ENCODE results near the gene NCAPH2.

GRCh38 chr22:50513175-50513574, 5.2 kb downstream of the NCAPH2 start:
- TF ChIP-seq, protein P1, sequence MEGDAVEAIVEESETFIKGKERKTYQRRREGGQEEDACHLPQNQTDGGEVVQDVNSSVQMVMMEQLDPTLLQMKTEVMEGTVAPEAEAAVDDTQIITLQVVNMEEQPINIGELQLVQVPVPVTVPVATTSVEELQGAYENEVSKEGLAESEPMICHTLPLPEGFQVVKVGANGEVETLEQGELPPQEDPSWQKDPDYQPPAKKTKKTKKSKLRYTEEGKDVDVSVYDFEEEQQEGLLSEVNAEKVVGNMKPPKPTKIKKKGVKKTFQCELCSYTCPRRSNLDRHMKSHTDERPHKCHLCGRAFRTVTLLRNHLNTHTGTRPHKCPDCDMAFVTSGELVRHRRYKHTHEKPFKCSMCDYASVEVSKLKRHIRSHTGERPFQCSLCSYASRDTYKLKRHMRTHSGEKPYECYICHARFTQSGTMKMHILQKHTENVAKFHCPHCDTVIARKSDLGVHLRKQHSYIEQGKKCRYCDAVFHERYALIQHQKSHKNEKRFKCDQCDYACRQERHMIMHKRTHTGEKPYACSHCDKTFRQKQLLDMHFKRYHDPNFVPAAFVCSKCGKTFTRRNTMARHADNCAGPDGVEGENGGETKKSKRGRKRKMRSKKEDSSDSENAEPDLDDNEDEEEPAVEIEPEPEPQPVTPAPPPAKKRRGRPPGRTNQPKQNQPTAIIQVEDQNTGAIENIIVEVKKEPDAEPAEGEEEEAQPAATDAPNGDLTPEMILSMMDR (IDR thresholded peaks at IDR 0.05) = no peak
- no peak for TF ChIP-seq ZFX (IDR thresholded peaks at IDR 0.05; ENCODE audit: borderline replicate concordance)
